Measurements from ENCODE around the gene MREG. TPM values are rescaled to one million over a fixed set of nuclear protein-coding genes. Genes with fewer than 3 reads are reported as not detected.

The MREG gene
- total and polyA plus RNA-seq, 2 experiments from 2014 or later = 1.3 to 1.6 TPM

GRCh38 chr2:216043949-216044348, 30.6 kb upstream of the MREG start:
- Histone ChIP-seq H3K27me3 (no peaks in the 10 kb centered on the region), H3K36me3 (no peaks in the 10 kb centered on the region), H3K4me3 (no peak overlapping the region), H3K27ac (no peak overlapping the region), H3K9me3 (ENCODE audit: low read depth) (no peaks in the 10 kb centered on the region), H3K4me1 (ENCODE audit: low read depth) (no peaks in the 10 kb centered on the region)
- TF ChIP-seq CTCF (IDR thresholded peaks at IDR 0.05; ENCODE audit: low read depth, low read length) = no peak
- no peak for DNase-seq (ENCODE audit: low read depth in 1 of 2, low spot score in 1 of 2)

GRCh38 chr2:216041438-216041837, 28.1 kb upstream of the MREG start:
- H3K36me3 ChIP-seq = no peaks in the 10 kb centered on the region
- H3K9me3 ChIP-seq (ENCODE audit: low read depth) = no peaks in the 10 kb centered on the region
- H3K27me3 ChIP-seq = no peaks in the 10 kb centered on the region
- no peak overlapping the region for H3K4me3 ChIP-seq
- no peak overlapping the region for H3K27ac ChIP-seq
- TF ChIP-seq CTCF (IDR thresholded peaks at IDR 0.05; ENCODE audit: low read depth, low read length) = no peak
- no peak for DNase-seq (ENCODE audit: low read depth in 1 of 2, low spot score in 1 of 2)
- H3K4me1 ChIP-seq (ENCODE audit: low read depth) = no peaks in the 10 kb centered on the region

- H3K36me3 ChIP-seq = no peaks in the 10 kb centered on the region
- TF ChIP-seq CTCF (IDR thresholded peaks at IDR 0.05; ENCODE audit: low read depth, low read length) = no peak
Measured at GRCh38 chr2:216039918-216040317, 26.6 kb upstream of the MREG start.

GRCh38 chr2:216034065-216034464, 20.7 kb upstream of the MREG start:
- DNase-seq (ENCODE audit: low read depth in 1 of 2, low spot score in 1 of 2) = peak; percentile 65 to 88
- no peak overlapping the region for H3K27ac ChIP-seq
- H3K36me3 ChIP-seq = no peaks in the 10 kb centered on the region
- TF ChIP-seq CTCF (IDR thresholded peaks at IDR 0.05; ENCODE audit: low read depth, low read length) = peak; percentile 92
- no peaks in the 10 kb centered on the region for H3K27me3 ChIP-seq
- no peaks in the 10 kb centered on the region for H3K9me3 ChIP-seq (ENCODE audit: low read depth)
- no peak overlapping the region for H3K4me3 ChIP-seq
- H3K4me1 ChIP-seq (ENCODE audit: low read depth) = no peaks in the 10 kb centered on the region

More at GRCh38 chr2:216039918-216040317, 26.6 kb upstream of the MREG start:
- H3K27ac ChIP-seq = no peak overlapping the region
- no peaks in the 10 kb centered on the region for H3K9me3 ChIP-seq (ENCODE audit: low read depth)
- H3K4me3 ChIP-seq = no peak overlapping the region
- H3K27me3 ChIP-seq = no peaks in the 10 kb centered on the region
- H3K4me1 ChIP-seq (ENCODE audit: low read depth) = no peaks in the 10 kb centered on the region
- no peak for DNase-seq (ENCODE audit: low read depth in 1 of 2, low spot score in 1 of 2)

GRCh38 chr2:216033403-216033802, 20.1 kb upstream of the MREG start:
- Histone ChIP-seq H3K27me3 (no peaks in the 10 kb centered on the region), H3K36me3 (no peaks in the 10 kb centered on the region), H3K27ac (no peak overlapping the region), H3K4me1 (ENCODE audit: low read depth) (no peaks in the 10 kb centered on the region), H3K4me3 (no peak overlapping the region), H3K9me3 (ENCODE audit: low read depth) (no peaks in the 10 kb centered on the region)
- TF ChIP-seq CTCF (IDR thresholded peaks at IDR 0.05; ENCODE audit: low read depth, low read length) = no peak
- no peak for DNase-seq (ENCODE audit: low read depth in 1 of 2, low spot score in 1 of 2)
